ENCODE data around the gene PHACTR3.

Gene PHACTR3

GRCh38 chr20:59788196-59788735 is 183.9 kb downstream of the PHACTR3 start:
- no peak for TF ChIP-seq CTCF (conservative IDR thresholded peaks at IDR 0.05; ENCODE audit: low read depth, low read length)
- no peak for DNase-seq (ENCODE audit: low read depth)
- no peak overlapping the region for H3K4me3 ChIP-seq (ENCODE audit: low read depth, low read length)

- no peak for TF ChIP-seq CTCF (conservative IDR thresholded peaks at IDR 0.05; ENCODE audit: low read depth, low read length)
- H3K4me3 ChIP-seq (ENCODE audit: low read depth, low read length), result no peak overlapping the region
- DNase-seq (ENCODE audit: low read depth), result no peak
Measured at GRCh38 chr20:59788811-59789397, 184.6 kb downstream of the PHACTR3 start.

- no peak for DNase-seq (ENCODE audit: low read depth)
- no peak for TF ChIP-seq CTCF (conservative IDR thresholded peaks at IDR 0.05; ENCODE audit: low read depth, low read length)
- H3K4me3 ChIP-seq (ENCODE audit: low read depth, low read length), result no peak overlapping the region
Measured at GRCh38 chr20:59789686-59790085, 185.3 kb downstream of the PHACTR3 start.

- H3K4me3 ChIP-seq (ENCODE audit: low read depth, low read length), result no peak overlapping the region
- no peak for DNase-seq (ENCODE audit: low read depth)
- no peak for TF ChIP-seq CTCF (conservative IDR thresholded peaks at IDR 0.05; ENCODE audit: low read depth, low read length)
Measured at GRCh38 chr20:59790346-59790745, 186.0 kb downstream of the PHACTR3 start.

GRCh38 chr20:59792300-59792699 is 188.0 kb downstream of the PHACTR3 start:
- no peak overlapping the region for H3K4me3 ChIP-seq (ENCODE audit: low read depth, low read length)
- no peak for TF ChIP-seq CTCF (conservative IDR thresholded peaks at IDR 0.05; ENCODE audit: low read depth, low read length)

GRCh38 chr20:59794555-59794954 is 190.2 kb downstream of the PHACTR3 start:
- TF ChIP-seq CTCF (conservative IDR thresholded peaks at IDR 0.05; ENCODE audit: low read depth, low read length), result no peak
- no peak overlapping the region for H3K4me3 ChIP-seq (ENCODE audit: low read depth, low read length)
- no peak for DNase-seq (ENCODE audit: low read depth)

More at GRCh38 chr20:59792300-59792699, 188.0 kb downstream of the PHACTR3 start:
- no peak for DNase-seq (ENCODE audit: low read depth)

GRCh38 chr20:59800309-59800708 is 196.0 kb downstream of the PHACTR3 start:
- no peak overlapping the region for H3K4me3 ChIP-seq (ENCODE audit: low read depth, low read length)
- no peak for TF ChIP-seq CTCF (conservative IDR thresholded peaks at IDR 0.05; ENCODE audit: low read depth, low read length)
- no peak for DNase-seq (ENCODE audit: low read depth)

Measured in choroid plexus epithelial cell (primary cell).